Spleen (tissue), 11 donors: ENCODE measurements around the gene PDE6D. TPM values are rescaled to one million over a fixed set of nuclear protein-coding genes. Genes with fewer than 3 reads are reported as not detected.

Experiments
- DNase-seq: peaks from one replicate; pipeline ENCODE4 v3.0.0-alpha.2; 2020
- H3K27ac ChIP-seq, 8 donors: fragments of 200-600 bp; sonication (generic) in 7 of 8; 1 replicate in 4 of 8; 2 replicates in 4 of 8; pipeline versions ENCODE4 v1.5.0 to v1.8.0; 2016 to 2021; ENCODE audit warnings: inconsistent platforms in 4 of 8, mild to moderate bottlenecking in 4 of 8, moderate library complexity in 1 of 8
- H3K27me3 ChIP-seq, 7 donors: fragments of 200-600 bp; sonication (generic) in 6 of 7; replicated peaks in 1 of 7; 1 replicate in 4 of 7; 2 replicates in 3 of 7; pipeline versions ENCODE4 v1.5.0 to v1.8.0; 2016 to 2021; ENCODE audit warnings: inconsistent platforms in 3 of 7, mild to moderate bottlenecking in 1 of 7
- H3K36me3 ChIP-seq, 6 donors: fragments of 200-600 bp; sonication (generic) in 5 of 6; 1 replicate in 4 of 6; 2 replicates in 2 of 6; pipeline versions ENCODE4 v1.5.0 to v1.8.0; 2016 to 2021; ENCODE audit warnings: inconsistent platforms in 2 of 6
- H3K4me1 ChIP-seq, 6 donors: fragments of 200-600 bp; sonication (generic) in 5 of 6; 1 replicate in 3 of 6; 2 replicates in 3 of 6; pipeline versions ENCODE4 v1.5.0 to v1.8.0; 2016 to 2021; ENCODE audit warnings: inconsistent platforms in 3 of 6
- H3K4me3 ChIP-seq, 8 donors: fragments of 200-600 bp; sonication (generic) in 7 of 8; 1 replicate in 4 of 8; 2 replicates in 4 of 8; pipeline versions ENCODE4 v1.5.0 to v1.8.0; 2016 to 2021; ENCODE audit warnings: inconsistent platforms in 4 of 8, mild to moderate bottlenecking in 4 of 8, moderate library complexity in 2 of 8
- H3K9me3 ChIP-seq, 8 donors: fragments of 200-600 bp; sonication (generic) in 7 of 8; 1 replicate in 4 of 8; 2 replicates in 4 of 8; pipeline versions ENCODE4 v1.5.0 to v1.8.0; 2016 to 2021; ENCODE audit warnings: inconsistent platforms in 4 of 8
- POLR2A ChIP-seq, 3 donors: fragments of 450-650 bp; IDR thresholded peaks; one replicate each; pipeline ENCODE4 v1.5.1; 2017; ENCODE audit warnings: antibody characterized with exemption in 3 of 3, mild to moderate bottlenecking in 1 of 3
- POLR2AphosphoS5 ChIP-seq, 3 donors: sonication (generic); formaldehyde crosslinking; IDR thresholded peaks; one replicate each; pipeline ENCODE4 v1.5.1; 2017; ENCODE audit warnings: antibody characterized with exemption in 3 of 3
- WGBS, 5 donors: extraction: QIAGEN DNeasy Blood & Tissue Kit in 3 of 5; methylation state at CpG; one replicate each; pipeline versions ENCODE4 v1.1.5 to v1.1.7; 2013 to 2018; 5-methylcytosine and 5-hydroxymethylcytosine counted together
- intact Hi-C: fragments of 100-400 bp; cut with DNase I; formaldehyde crosslinking; loops from one replicate; pipeline ENCODE4 v1.15.0; 2023; ENCODE audit warnings: low total_unique reads
- polyA plus RNA-seq, 3 donors: library from polyadenylated mRNA; stranded (reverse); fragments of 200-250 nt; gene quantifications; one replicate each; pipeline ENCODE4 v1.2.1, GENCODE V29; 2013
- total RNA-seq, 7 donors: library from RNA; depleted of rRNA in 3 of 7; stranded (reverse); fragments of >200 nt in 3 of 7; fragmentation: NEBNext Ultra II Directional in 4 of 7; extraction: Animal tissue kit (Norgen Biotek cat#: 25700) in 4 of 7; gene quantifications; one replicate each; pipeline versions ENCODE4 v1.1.0 to v1.2.1, GENCODE V29; 2016 to 2021
- TF ChIP-seq, protein P1 (sequence below), 11 experiments: fragments of 200-600 bp in 7 of 11; fragments of 450-650 bp in 4 of 11; sonication (generic) in 4 of 11; IDR thresholded peaks in 8 of 11; conservative IDR thresholded peaks in 3 of 11; 1 replicate in 7 of 11; 2 replicates in 4 of 11; pipeline versions ENCODE4 v1.4.0 to v1.8.0; 2016 to 2021; ENCODE audit warnings: antibody characterized with exemption in 11 of 11, inconsistent platforms in 4 of 11, mild to moderate bottlenecking in 1 of 11
- donor health status: healthy with polysubstance abuse.
- donor health status: DM: no; HTN: no; CAD: no; lungs with moderate emphysema.
- donor health status: DM: no; HTN: no; CAD: no.
- donor health status: Bipolar disorder and iron deficiency.
- donor health status: healthy.
- donor health status: DM: no; HTN: no; CAD: no.
- donor health status: DM: yes; HTN: yes; CAD: no.

PDE6D gene
- total and polyA plus RNA-seq, 10 donors: 20.5 to 45.0 (median 29.6) TPM

DNA sequence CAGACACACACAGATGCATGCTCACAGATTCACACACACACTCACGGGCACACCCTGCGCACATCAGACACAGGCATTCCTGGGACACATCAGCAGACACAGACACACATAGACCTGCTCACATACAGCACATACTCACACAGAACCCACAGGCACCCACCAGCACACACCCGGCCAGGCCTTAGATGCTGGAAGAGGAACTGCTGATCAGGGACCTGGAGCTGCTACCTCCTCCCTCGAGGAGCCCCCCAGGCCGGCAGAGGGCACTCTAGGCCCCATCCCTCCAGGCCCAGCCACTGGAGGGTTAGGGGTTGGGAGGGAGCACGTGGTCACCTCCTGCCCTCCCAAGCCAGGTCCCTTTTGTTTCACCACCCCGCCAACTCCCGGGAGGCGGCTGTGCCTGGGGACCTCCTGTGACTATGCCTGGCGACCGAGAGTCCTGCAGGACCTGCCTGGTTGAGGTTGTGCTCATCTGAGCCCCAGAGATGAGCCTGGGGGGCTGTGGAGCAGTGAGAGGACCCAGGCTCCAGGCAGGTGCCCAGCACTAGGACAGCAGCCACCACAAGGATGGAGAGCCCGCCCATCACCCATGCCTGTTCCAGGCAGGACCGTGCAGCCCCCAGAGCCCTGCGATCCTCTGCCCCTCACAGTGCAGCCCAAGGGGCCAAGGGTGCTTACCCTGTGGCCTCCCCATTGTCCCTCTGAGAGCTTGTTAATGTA is 93.8 kb downstream of the PDE6D start:
- no peaks in the 10 kb centered on the region for H3K9me3 ChIP-seq
- no peak overlapping the region for H3K4me3 ChIP-seq
- DNase-seq: peak; percentile 93
- 25 to 37% (median 30%) methylated on average over 10 to 14 of the region's 14 CpGs for WGBS, 5 donors
- H3K4me1 ChIP-seq: peaks cover 0 to 19% (median 9%) of the 10 kb centered on the region in 6 donors
- H3K27me3 ChIP-seq: no peaks in the 10 kb centered on the region
- H3K27ac ChIP-seq: peak overlapping the region in 1 of 8 donors; percentile 32
- TF ChIP-seq POLR2AphosphoS5 (IDR thresholded peaks at IDR 0.05): peak; percentile 44 to 67 (median 65)
- TF ChIP-seq POLR2A (IDR thresholded peaks at IDR 0.05): no peak
- TF ChIP-seq, protein P1, sequence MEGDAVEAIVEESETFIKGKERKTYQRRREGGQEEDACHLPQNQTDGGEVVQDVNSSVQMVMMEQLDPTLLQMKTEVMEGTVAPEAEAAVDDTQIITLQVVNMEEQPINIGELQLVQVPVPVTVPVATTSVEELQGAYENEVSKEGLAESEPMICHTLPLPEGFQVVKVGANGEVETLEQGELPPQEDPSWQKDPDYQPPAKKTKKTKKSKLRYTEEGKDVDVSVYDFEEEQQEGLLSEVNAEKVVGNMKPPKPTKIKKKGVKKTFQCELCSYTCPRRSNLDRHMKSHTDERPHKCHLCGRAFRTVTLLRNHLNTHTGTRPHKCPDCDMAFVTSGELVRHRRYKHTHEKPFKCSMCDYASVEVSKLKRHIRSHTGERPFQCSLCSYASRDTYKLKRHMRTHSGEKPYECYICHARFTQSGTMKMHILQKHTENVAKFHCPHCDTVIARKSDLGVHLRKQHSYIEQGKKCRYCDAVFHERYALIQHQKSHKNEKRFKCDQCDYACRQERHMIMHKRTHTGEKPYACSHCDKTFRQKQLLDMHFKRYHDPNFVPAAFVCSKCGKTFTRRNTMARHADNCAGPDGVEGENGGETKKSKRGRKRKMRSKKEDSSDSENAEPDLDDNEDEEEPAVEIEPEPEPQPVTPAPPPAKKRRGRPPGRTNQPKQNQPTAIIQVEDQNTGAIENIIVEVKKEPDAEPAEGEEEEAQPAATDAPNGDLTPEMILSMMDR (IDR thresholded peaks at IDR 0.05 in 8 of 11, conservative IDR thresholded peaks at IDR 0.05 in 3 of 11): peak; percentile 59 to 87 (median 66)
- intact Hi-C loops: no loop called here
- no peaks in the 10 kb centered on the region for H3K36me3 ChIP-seq

DNA sequence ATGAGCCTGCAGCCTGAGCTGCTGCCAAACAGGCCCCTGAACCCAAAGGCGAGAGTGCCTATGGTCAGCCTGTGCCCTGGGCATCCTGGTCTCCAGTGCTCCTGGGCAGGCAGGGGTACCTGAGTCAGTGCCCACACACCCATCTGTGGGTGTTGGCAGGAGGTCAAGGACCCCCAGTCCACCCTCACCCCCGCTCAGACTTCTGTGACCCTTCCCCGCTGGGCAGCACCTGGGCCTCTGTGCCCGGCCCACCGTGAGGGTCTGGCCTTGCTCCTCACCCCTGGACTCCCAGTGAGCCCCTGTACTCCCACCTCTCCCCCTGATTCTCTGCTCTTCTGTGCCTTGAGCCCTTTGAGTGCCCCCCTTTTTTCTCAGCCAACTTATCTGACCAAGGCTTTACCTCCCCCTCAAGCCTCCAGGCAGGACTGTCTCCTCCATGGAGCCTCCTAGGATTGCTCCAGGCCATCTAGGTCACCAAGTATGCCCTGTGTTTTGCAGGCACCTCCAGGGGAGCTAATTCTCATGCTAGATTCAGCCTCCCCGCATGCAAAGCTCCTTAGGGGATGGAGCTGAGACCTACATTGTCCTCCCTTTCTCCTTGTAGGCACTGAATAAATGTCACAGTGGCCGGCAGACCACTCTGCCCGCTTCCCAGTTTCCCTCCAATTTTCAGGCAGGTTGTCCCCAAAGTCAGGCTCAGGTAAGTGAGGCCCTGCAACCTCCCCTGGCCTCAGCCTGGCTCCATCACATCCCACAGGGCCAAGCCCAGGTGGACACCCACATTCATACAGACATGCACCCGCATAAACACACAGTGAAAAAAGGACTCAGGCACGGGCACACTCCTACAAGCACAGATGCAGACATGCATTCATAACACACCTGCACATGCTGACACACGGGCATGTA is 94.6 kb downstream of the PDE6D start:
- Histone ChIP-seq H3K36me3 (no peaks in the 10 kb centered on the region), H3K27ac (peak overlapping the region in 1 of 8 donors; percentile 32), H3K27me3 (peaks cover 0 to 2% (median 0%) of the 10 kb centered on the region in 7 donors), H3K9me3 (no peaks in the 10 kb centered on the region), H3K4me3 (no peak overlapping the region), H3K4me1 (peaks cover 0 to 23% (median 13%) of the 10 kb centered on the region in 6 donors)
- intact Hi-C loops: no loop called here
- 81 to 92% (median 88%) methylated on average over 10 to 11 of the region's 11 CpGs for WGBS, 5 donors
- DNase-seq: peak; percentile 59
- TF ChIP-seq, protein P1 (IDR thresholded peaks at IDR 0.05 in 8 of 11, conservative IDR thresholded peaks at IDR 0.05 in 3 of 11): no peak
- TF ChIP-seq POLR2A (IDR thresholded peaks at IDR 0.05) (no peak), POLR2AphosphoS5 (IDR thresholded peaks at IDR 0.05) (no peak)

DNA sequence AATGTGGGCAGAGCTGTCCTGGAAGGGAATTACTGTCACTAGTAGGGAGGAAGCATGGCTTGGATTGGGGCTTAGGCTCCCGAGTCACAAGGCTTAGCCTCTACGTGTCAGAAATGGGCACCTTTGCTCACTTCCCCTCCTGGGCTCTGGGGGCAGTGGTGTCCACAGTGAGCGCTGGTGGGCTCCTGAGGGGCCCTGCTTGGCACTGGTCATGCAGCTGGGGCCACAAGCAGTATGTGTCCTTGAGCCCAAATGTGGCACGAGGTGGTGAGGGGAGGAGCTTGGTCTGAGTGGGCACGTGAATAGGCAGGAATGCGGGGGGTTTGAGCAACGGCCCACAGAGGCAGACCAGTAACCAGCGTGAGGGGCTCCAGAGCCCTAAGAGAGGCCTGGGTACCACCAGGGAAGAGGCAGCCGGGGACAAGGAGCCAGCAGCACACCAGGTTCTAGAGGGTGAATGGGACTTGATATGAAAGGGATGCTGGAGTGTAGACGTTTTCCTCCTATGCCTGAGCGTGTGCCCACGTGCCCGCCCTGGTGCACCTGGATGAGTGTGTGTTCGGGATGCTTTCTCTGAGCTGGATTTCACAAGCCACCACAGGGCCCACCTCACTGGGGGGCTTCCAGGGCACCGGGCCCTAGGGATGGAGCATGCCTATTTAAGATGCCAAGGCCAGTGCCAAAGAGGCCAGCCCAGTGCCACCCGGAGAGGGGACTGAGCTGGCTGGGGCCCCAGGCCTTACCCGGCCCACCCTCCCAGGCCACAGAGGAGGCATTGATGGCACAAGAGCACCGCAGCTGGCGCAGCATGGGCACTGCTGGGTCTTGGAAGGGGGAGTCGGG is 95.5 kb downstream of the PDE6D start:
- H3K4me1 ChIP-seq: peaks cover 0 to 31% (median 21%) of the 10 kb centered on the region in 6 donors
- no peak overlapping the region for H3K27ac ChIP-seq
- WGBS, 5 donors: 82 to 88% (median 86%) methylated on average over 14 to 20 of the region's 20 CpGs
- TF ChIP-seq, protein P1 (IDR thresholded peaks at IDR 0.05 in 8 of 11, conservative IDR thresholded peaks at IDR 0.05 in 3 of 11): peak in 1 of 11 experiments; percentile 30
- TF ChIP-seq POLR2AphosphoS5 (IDR thresholded peaks at IDR 0.05) (no peak), POLR2A (IDR thresholded peaks at IDR 0.05) (no peak)
- peaks cover 0 to 11% (median 0%) of the 10 kb centered on the region in 7 donors for H3K27me3 ChIP-seq
- H3K36me3 ChIP-seq: no peaks in the 10 kb centered on the region
- no peaks in the 10 kb centered on the region for H3K9me3 ChIP-seq
- DNase-seq: peak; percentile 64
- H3K4me3 ChIP-seq: no peak overlapping the region
- intact Hi-C loops: no loop called here
